ENCODE data around the gene REXO4. TPM values are rescaled to one million over a fixed set of nuclear protein-coding genes. Genes with fewer than 3 reads are reported as not detected.

Gene REXO4
- total and polyA plus RNA-seq, 2 of the 4 experiments (the other 2 are of a cell fraction) = 16.1 to 21.8 TPM

- BruUV-seq (replicated peaks) = no TSS peak
- Histone ChIP-seq H2AK5ac (ENCODE audit: low read depth, low read length) (no peak overlapping the region), H3K9ac (ENCODE audit: low read depth, low read length) (no peak overlapping the region), H4K20me1 (ENCODE audit: insufficient read depth, low read length) (peaks cover 56% of the 10 kb centered on the region), H3K18ac (ENCODE audit: low read depth, low read length) (no peak overlapping the region), H2AK9ac (replicated peaks; ENCODE audit: low read depth, low read length, poor library complexity) (no peak overlapping the region), H3K36me3 (ENCODE audit: control insufficient read depth, insufficient read depth, low read length) (peaks cover 44% of the 10 kb centered on the region), H3K23ac (ENCODE audit: low read depth, low read length) (no peak overlapping the region), H3K4ac (ENCODE audit: low read depth, low read length) (no peak overlapping the region), H2BK15ac (ENCODE audit: low read depth, low read length) (no peak overlapping the region), H3K56ac (ENCODE audit: extremely low read depth, insufficient read depth, low read length) (no peak overlapping the region), H4K5ac (ENCODE audit: low read depth, low read length) (no peak overlapping the region), H2BK5ac (ENCODE audit: low read depth, low read length, poor library complexity, severe bottlenecking) (no peak overlapping the region), H3K4me3 (ENCODE audit: insufficient read depth, low read depth, low read length) (no peak overlapping the region), H4K91ac (ENCODE audit: insufficient read depth, low read depth, low read length) (no peak overlapping the region), H3K9me3 (ENCODE audit: control insufficient read depth, insufficient read depth, low read length) (no peaks in the 10 kb centered on the region), H2BK120ac (ENCODE audit: low read depth, low read length) (no peak overlapping the region), H2AFZ (replicated peaks; ENCODE audit: low read length, poor library complexity) (no peak overlapping the region), H3K79me1 (ENCODE audit: low read depth in 1 of 2, low read length in 2 of 2) (peaks cover 37 to 87% of the 10 kb centered on the region in 2 experiments), H3K9me1 (ENCODE audit: insufficient read depth, low read length) (no peaks in the 10 kb centered on the region; the same call in 1 of the 2 replicates), H3K4me1 (ENCODE audit: control insufficient read depth, insufficient read depth, low read length) (peaks cover 10% of the 10 kb centered on the region; the same call in 1 of the 2 replicates), H3K14ac (replicated peaks; ENCODE audit: low read depth, low read length) (no peak overlapping the region), H2BK20ac (ENCODE audit: low read depth, low read length) (no peak overlapping the region), H3K4me2 (ENCODE audit: low read depth, low read length) (no peak overlapping the region), H3K27ac (ENCODE audit: insufficient read depth, low read length) (no peak overlapping the region), H4K8ac (ENCODE audit: low read depth in 2 of 2, low read length in 2 of 2) (peak overlapping the region in 1 of 2 experiments; percentile 16; a peak in 1 of 4 replicates), H3K27me3 (ENCODE audit: control insufficient read depth, insufficient read depth, low read length) (no peaks in the 10 kb centered on the region)
- POLR2A ChIA-PET (ENCODE audit: unreplicated experiment) = no interaction called here
- no peak for ATAC-seq (ENCODE audit: low read depth)
- TF ChIP-seq CHD1 (IDR thresholded peaks at IDR 0.05; ENCODE audit: low read depth, low read length) (no peak), RAD21 (IDR thresholded peaks at IDR 0.05; ENCODE audit: low read length) (peak; percentile 49), BHLHE40 (IDR thresholded peaks at IDR 0.05; ENCODE audit: low read depth, low read length) (0 out of 2 replicates have a peak, but pooled peaks have one; percentile 10), POLR2A (IDR thresholded peaks at IDR 0.05; ENCODE audit: low read depth, low read length) (no peak), USF2 (IDR thresholded peaks at IDR 0.05; ENCODE audit: low read depth, low read length) (no peak), MAZ (IDR thresholded peaks at IDR 0.05; ENCODE audit: borderline replicate concordance, low read depth, low read length) (no peak), CTCF (conservative IDR thresholded peaks at IDR 0.05; ENCODE audit: low read depth, low read length) (peak; percentile 34), FOS (IDR thresholded peaks at IDR 0.05; ENCODE audit: low read depth, low read length) (no peak), RCOR1 (IDR thresholded peaks at IDR 0.05; ENCODE audit: insufficient replicate concordance, low read length) (no peak), NFE2L2 (IDR thresholded peaks at IDR 0.05; ENCODE audit: low read depth, low read length) (no peak), SMC3 (IDR thresholded peaks at IDR 0.05; ENCODE audit: low read depth, low read length) (no peak)
- intact Hi-C loops (cut with micrococcal nuclease) (no loop called here), dilution Hi-C loops (cut with HindIII; ENCODE audit: low sequenced_read_pairs, unreplicated experiment) (no loop called here), in situ Hi-C loops (cut with MboI; ENCODE audit: low sequenced_read_pairs) (no loop called here)
- DNase-seq = no peak
- CTCF ChIA-PET = interaction anchor here (0.7 kb wide), 1 partner anchor 20 kb away, joined by 4 read pairs; no protein-coding TSS in a partner anchor
- WGBS, 2 experiments (ENCODE audit: extremely low coverage in 2 of 2, insufficient read length in 1 of 2) = 73% methylated on average over 3 of the region's 20 CpGs; no CpG with 5 or more reads in 1 of the 2 experiments
Measured at GRCh38 chr9:133359399-133360175, 58.2 kb downstream of the REXO4 start.
